Neural progenitor cell (in vitro differentiated cells): ENCODE measurements around the gene NODAL. TPM values are rescaled to one million over a fixed set of nuclear protein-coding genes. Genes with fewer than 3 reads are reported as not detected.
A peak's percentile ranks its signal among the peaks of the same experiment; 100 is the strongest.

Experiments
- DNase-seq: peaks from one replicate; pipeline ENCODE4 v3.0.0-alpha.2; 2016; ENCODE audit warnings: low spot score
- H2AFZ ChIP-seq: fragments of 200-600 bp; sonication (generic); replicated peaks from 2 replicates; pipeline ENCODE4 v1.6.1; 2016; ENCODE audit warnings: antibody characterized with exemption
- H3F3A ChIP-seq: fragments of 200-600 bp; sonication (generic); 2 replicates; pipeline ENCODE4 v1.6.1; 2016; ENCODE audit warnings: antibody characterized with exemption, low read depth
- H3K27ac ChIP-seq: fragments of 200-600 bp; sonication (generic); 2 replicates; pipeline ENCODE4 v1.5.1; 2016; ENCODE audit warnings: mild to moderate bottlenecking
- H3K27me3 ChIP-seq: fragments of 200-600 bp; sonication (generic); 2 replicates; pipeline ENCODE4 v1.6.1; 2016; ENCODE audit warnings: mild to moderate bottlenecking, moderate library complexity
- H3K36me3 ChIP-seq: fragments of 200-600 bp; sonication (generic); 2 replicates; pipeline ENCODE4 v1.5.1; 2016
- H3K4me1 ChIP-seq: fragments of 200-600 bp; sonication (generic); 2 replicates; pipeline ENCODE4 v1.6.1; 2016; ENCODE audit warnings: mixed run types
- H3K4me2 ChIP-seq: fragments of 200-600 bp; sonication (generic); 2 replicates; pipeline ENCODE4 v1.6.1; 2016
- H3K4me3 ChIP-seq: fragments of 200-600 bp; sonication (generic); 2 replicates; pipeline ENCODE4 v1.5.1; 2016
- H3K79me2 ChIP-seq: fragments of 200-600 bp; sonication (generic); 2 replicates; pipeline ENCODE4 v1.6.1; 2016; ENCODE audit warnings: low read depth
- H3K9ac ChIP-seq: fragments of 200-600 bp; sonication (generic); 2 replicates; pipeline ENCODE4 v1.6.1; 2016
- H3K9me3 ChIP-seq: fragments of 200-600 bp; sonication (generic); 2 replicates; pipeline ENCODE4 v1.5.1; 2016; ENCODE audit warnings: low read depth
- H4K20me1 ChIP-seq: fragments of 200-600 bp; sonication (generic); 2 replicates; pipeline ENCODE4 v1.6.1; 2016; ENCODE audit warnings: low read depth
- H3K27ac Mint-ChIP-seq: 3 replicates; pipeline ENCODE4 v1.8.0; 2021; ENCODE audit warnings: mixed read lengths
- H3K27me3 Mint-ChIP-seq: 2 replicates; pipeline ENCODE4 v1.8.0; 2022; ENCODE audit warnings: low read depth, mild to moderate bottlenecking, inconsistent platforms, moderate library complexity, mixed read lengths; ENCODE audit not compliant: insufficient read depth
- H3K36me3 Mint-ChIP-seq: 3 replicates; pipeline ENCODE4 v1.8.0; 2021; ENCODE audit warnings: mixed read lengths
- H3K4me1 Mint-ChIP-seq: 3 replicates; pipeline ENCODE4 v1.8.0; 2021; ENCODE audit warnings: mixed read lengths
- H3K4me3 Mint-ChIP-seq: 3 replicates; pipeline ENCODE4 v1.8.0; 2021; ENCODE audit warnings: mild to moderate bottlenecking, moderate library complexity, mixed read lengths
- H3K9me3 Mint-ChIP-seq: 3 replicates; pipeline ENCODE4 v1.8.0; 2020; ENCODE audit warnings: mixed read lengths
- CTCF ChIP-seq: fragments of 200-600 bp; sonication (generic); IDR thresholded peaks from 2 replicates; pipeline ENCODE4 v1.5.1; 2017; ENCODE audit warnings: antibody characterized with exemption, mild to moderate bottlenecking
- EZH2 ChIP-seq: fragments of 200-600 bp; sonication (generic); IDR thresholded peaks from 2 replicates; pipeline ENCODE4 v1.6.1; 2017; ENCODE audit warnings: antibody characterized with exemption, mild to moderate bottlenecking, moderate library complexity
- EZH2phosphoT487 ChIP-seq: fragments of 200-600 bp; sonication (generic); IDR thresholded peaks from 2 replicates; pipeline ENCODE4 v1.6.1; 2017; ENCODE audit warnings: antibody characterized with exemption
- total RNA-seq: library from RNA; depleted of rRNA; stranded (reverse); fragments of >200 nt; gene quantifications from 2 replicates; pipeline ENCODE4 v1.2.3, GENCODE V29; 2015; ENCODE audit warnings: low replicate concordance

The NODAL gene
- total RNA-seq, 1 donor from 2014 or later: not detected

- Histone ChIP-seq H3K4me2 (peak overlapping the region; percentile 68), H3K4me1 (peaks cover 12% of the 10 kb centered on the region), H3K79me2 (no peaks in the 10 kb centered on the region), H3K27ac (no peak overlapping the region), H2AFZ (no peak overlapping the region), H3K36me3 (no peaks in the 10 kb centered on the region), H3F3A (peaks cover 16% of the 10 kb centered on the region), H3K9me3 (no peaks in the 10 kb centered on the region), H3K4me3 (peak overlapping the region; percentile 37), H3K9ac (no peak overlapping the region), H4K20me1 (peaks cover 41% of the 10 kb centered on the region), H3K27me3 (peaks cover 80% of the 10 kb centered on the region)
- no peak overlapping the region for H3K27ac Mint-ChIP-seq
- H3K36me3 Mint-ChIP-seq: peaks cover 5% of the 10 kb centered on the region
- peaks cover 13% of the 10 kb centered on the region for H3K4me1 Mint-ChIP-seq
- peak; percentile 61 for DNase-seq
- TF ChIP-seq CTCF (no peak), EZH2 (peak; percentile 89), EZH2phosphoT487 (no peak)
- H3K27me3 Mint-ChIP-seq: peaks cover 43% of the 10 kb centered on the region
- H3K9me3 Mint-ChIP-seq: no peaks in the 10 kb centered on the region
- H3K4me3 Mint-ChIP-seq: peak overlapping the region; percentile 69
Measured at GRCh38 chr10:70440296-70441160, 953 bp downstream of the NODAL start.

GRCh38 chr10:70437721-70438120, 3.8 kb downstream of the NODAL start:
- H3F3A ChIP-seq: peaks cover 15% of the 10 kb centered on the region
- H3K4me3 Mint-ChIP-seq: no peak overlapping the region
- no peaks in the 10 kb centered on the region for H3K9me3 Mint-ChIP-seq
- no peak overlapping the region for H3K9ac ChIP-seq
- H3K36me3 Mint-ChIP-seq: peaks cover 7% of the 10 kb centered on the region
- DNase-seq: no peak
- H3K4me2 ChIP-seq: no peak overlapping the region
- H3K27ac Mint-ChIP-seq: no peak overlapping the region
- H3K36me3 ChIP-seq: no peaks in the 10 kb centered on the region
- H3K27me3 Mint-ChIP-seq: peaks cover 35% of the 10 kb centered on the region
- H3K79me2 ChIP-seq: no peaks in the 10 kb centered on the region
- H2AFZ ChIP-seq: no peak overlapping the region
- H3K27me3 ChIP-seq: peaks cover 56% of the 10 kb centered on the region
- H3K4me1 Mint-ChIP-seq: peaks cover 13% of the 10 kb centered on the region
- H3K27ac ChIP-seq: no peak overlapping the region
- no peak for TF ChIP-seq CTCF
- TF ChIP-seq EZH2phosphoT487: no peak
- TF ChIP-seq EZH2: no peak
- peaks cover 12% of the 10 kb centered on the region for H3K4me1 ChIP-seq
- H4K20me1 ChIP-seq: peaks cover 61% of the 10 kb centered on the region
- H3K4me3 ChIP-seq: no peak overlapping the region
- H3K9me3 ChIP-seq: no peaks in the 10 kb centered on the region

GRCh38 chr10:70435241-70436085, 6.0 kb downstream of the NODAL start:
- no peak for TF ChIP-seq EZH2
- Mint-ChIP-seq H3K4me1 (peaks cover 8% of the 10 kb centered on the region), H3K27ac (no peak overlapping the region), H3K36me3 (peaks cover 9% of the 10 kb centered on the region), H3K27me3 (peaks cover 17% of the 10 kb centered on the region), H3K9me3 (no peaks in the 10 kb centered on the region), H3K4me3 (peak overlapping the region; percentile 35)
- no peak overlapping the region for H3K4me2 ChIP-seq
- no peak overlapping the region for H3K9ac ChIP-seq
- H3K79me2 ChIP-seq: no peaks in the 10 kb centered on the region
- no peaks in the 10 kb centered on the region for H3K36me3 ChIP-seq
- no peaks in the 10 kb centered on the region for H3K9me3 ChIP-seq
- H3K4me3 ChIP-seq: no peak overlapping the region
- peaks cover 34% of the 10 kb centered on the region for H3K27me3 ChIP-seq
- no peak overlapping the region for H2AFZ ChIP-seq
- DNase-seq: no peak
- H3F3A ChIP-seq: peaks cover 9% of the 10 kb centered on the region
- H3K4me1 ChIP-seq: peaks cover 12% of the 10 kb centered on the region
- H3K27ac ChIP-seq: no peak overlapping the region
- peaks cover 59% of the 10 kb centered on the region for H4K20me1 ChIP-seq
